Stomach smooth muscle (tissue), 2 donors: Measurements from ENCODE around the gene TMED6.
A peak's percentile ranks its signal among the peaks of the same experiment; 100 is the strongest.

ENCODE experiments used
- H3K27ac ChIP-seq: one replicate; pipeline ENCODE4 v1.7.0; 2013; ENCODE audit warnings: mild to moderate bottlenecking, low read length, inconsistent platforms
- H3K27me3 ChIP-seq, 2 donors: one replicate each; pipeline ENCODE4 v1.7.0; 2013; ENCODE audit warnings: low read length in 2 of 2; ENCODE audit not compliant: insufficient read depth in 2 of 2, control insufficient read depth in 1 of 2
- H3K36me3 ChIP-seq, 2 donors: one replicate each; pipeline ENCODE4 v1.7.0; 2013; ENCODE audit warnings: low read length in 2 of 2; ENCODE audit not compliant: control insufficient read depth in 2 of 2, insufficient read depth in 2 of 2
- H3K4me1 ChIP-seq: one replicate; pipeline ENCODE4 v1.7.0; 2013; ENCODE audit warnings: low read length; ENCODE audit not compliant: control insufficient read depth, insufficient read depth
- H3K4me3 ChIP-seq, 2 donors: one replicate each; pipeline ENCODE4 v1.7.0; 2013; ENCODE audit warnings: low read length in 2 of 2
- H3K9ac ChIP-seq, 2 donors: one replicate each; pipeline ENCODE4 v1.7.0; 2013; ENCODE audit warnings: low read length in 2 of 2, mild to moderate bottlenecking in 1 of 2
- H3K9me3 ChIP-seq, 2 donors: one replicate each; pipeline ENCODE4 v1.7.0; 2013; ENCODE audit warnings: low read length in 2 of 2; ENCODE audit not compliant: control insufficient read depth in 2 of 2
- donor health status: healthy.
- donor health status: Pancreatic carcinoma.

The TMED6 gene

GRCh38 chr16:69334696-69335095, 16.9 kb downstream of the TMED6 start:
- Histone ChIP-seq H3K4me3 (no peak overlapping the region), H3K9me3 (no peaks in the 10 kb centered on the region), H3K36me3 (peaks cover 32 to 38% of the 10 kb centered on the region in 2 donors), H3K4me1 (peaks cover 27% of the 10 kb centered on the region), H3K27ac (no peak overlapping the region), H3K9ac (no peak overlapping the region), H3K27me3 (no peaks in the 10 kb centered on the region)

- H3K4me1 ChIP-seq: peaks cover 41% of the 10 kb centered on the region
- H3K36me3 ChIP-seq: peaks cover 34 to 45% of the 10 kb centered on the region in 2 donors
- H3K27me3 ChIP-seq: no peaks in the 10 kb centered on the region
- peak within 1 kb of the TSS; percentile 82 for H3K27ac ChIP-seq
- no peaks in the 10 kb centered on the region for H3K9me3 ChIP-seq
- H3K4me3 ChIP-seq: peak within 1 kb of the TSS; percentile 72 to 86
- H3K9ac ChIP-seq: peak within 1 kb of the TSS; percentile 69 to 84
Observed at GRCh38 chr16:69330286-69331109, 21.1 kb downstream of the TMED6 start, which contains the start of gene PDF. PDF (minus strand) TSS chr16:69330588; CDS start chr16:69330570, 18 bp downstream.

GRCh38 chr16:69329369-69330285, 22.0 kb downstream of the TMED6 start:
- Histone ChIP-seq H3K4me3 (peak overlapping the region; percentile 71 to 86), H3K27me3 (no peaks in the 10 kb centered on the region), H3K36me3 (peaks cover 32 to 43% of the 10 kb centered on the region in 2 donors), H3K9ac (peak overlapping the region; percentile 63 to 68), H3K27ac (peak overlapping the region; percentile 24), H3K9me3 (no peaks in the 10 kb centered on the region), H3K4me1 (peaks cover 43% of the 10 kb centered on the region)

- Histone ChIP-seq H3K27me3 (no peaks in the 10 kb centered on the region), H3K9me3 (no peaks in the 10 kb centered on the region), H3K4me1 (peaks cover 39% of the 10 kb centered on the region), H3K9ac (peak overlapping the region in 1 of 2 donors; percentile 68), H3K36me3 (peaks cover 26 to 41% of the 10 kb centered on the region in 2 donors), H3K27ac (no peak overlapping the region), H3K4me3 (peak overlapping the region; percentile 71 to 86)
Observed at GRCh38 chr16:69328854-69329316, 22.7 kb downstream of the TMED6 start.

GRCh38 chr16:69327585-69328310, 23.8 kb downstream of the TMED6 start:
- no peak overlapping the region for H3K27ac ChIP-seq
- H3K4me3 ChIP-seq: no peak overlapping the region
- H3K4me1 ChIP-seq: peaks cover 39% of the 10 kb centered on the region
- no peaks in the 10 kb centered on the region for H3K9me3 ChIP-seq
- no peak overlapping the region for H3K9ac ChIP-seq
- H3K27me3 ChIP-seq: no peaks in the 10 kb centered on the region
- H3K36me3 ChIP-seq: peaks cover 26 to 44% of the 10 kb centered on the region in 2 donors

GRCh38 chr16:69326172-69326873, 25.3 kb downstream of the TMED6 start:
- Histone ChIP-seq H3K4me3 (no peak overlapping the region), H3K9me3 (no peaks in the 10 kb centered on the region), H3K27me3 (no peaks in the 10 kb centered on the region), H3K9ac (no peak overlapping the region), H3K36me3 (peaks cover 36 to 47% of the 10 kb centered on the region in 2 donors), H3K4me1 (peaks cover 39% of the 10 kb centered on the region), H3K27ac (no peak overlapping the region)

GRCh38 chr16:69325784-69326171, 25.8 kb downstream of the TMED6 start:
- Histone ChIP-seq H3K4me1 (peaks cover 35% of the 10 kb centered on the region), H3K9me3 (no peaks in the 10 kb centered on the region), H3K4me3 (no peak overlapping the region), H3K36me3 (peaks cover 41 to 53% of the 10 kb centered on the region in 2 donors), H3K27ac (no peak overlapping the region), H3K27me3 (no peaks in the 10 kb centered on the region), H3K9ac (no peak overlapping the region)

GRCh38 chr16:69324585-69325253, 26.9 kb downstream of the TMED6 start:
- Histone ChIP-seq H3K27me3 (no peaks in the 10 kb centered on the region), H3K36me3 (peaks cover 52 to 63% of the 10 kb centered on the region in 2 donors), H3K4me1 (peaks cover 29% of the 10 kb centered on the region), H3K27ac (no peak overlapping the region), H3K4me3 (no peak overlapping the region), H3K9me3 (no peaks in the 10 kb centered on the region), H3K9ac (no peak overlapping the region)

- Histone ChIP-seq H3K9me3 (no peaks in the 10 kb centered on the region), H3K4me1 (peaks cover 23% of the 10 kb centered on the region), H3K27ac (no peak overlapping the region), H3K36me3 (peaks cover 59 to 69% of the 10 kb centered on the region in 2 donors), H3K27me3 (no peaks in the 10 kb centered on the region), H3K4me3 (no peak overlapping the region), H3K9ac (no peak overlapping the region)
Observed at GRCh38 chr16:69324013-69324531, 27.5 kb downstream of the TMED6 start.
